H1 (cell line): Measurements from ENCODE around the gene SLC23A2. TPM values are rescaled to one million over a fixed set of nuclear protein-coding genes. Genes with fewer than 3 reads are reported as not detected.

Source experiments
- ASH2L ChIP-seq: fragments of 200-600, 300-600 bp; sonication (generic); IDR thresholded peaks from one replicate; pipeline ENCODE4 v1.7.1; 2017; ENCODE audit warnings: low read length
- CHD7 ChIP-seq: fragments of 300-600 bp; sonication (generic); IDR thresholded peaks from 2 replicates; pipeline ENCODE4 v1.7.1; 2012; ENCODE audit warnings: low read length, moderate library complexity, mild to moderate bottlenecking, inconsistent platforms; ENCODE audit not compliant: insufficient replicate concordance
- CTBP2 ChIP-seq: IDR thresholded peaks from 2 replicates; pipeline ENCODE4 v1.7.0; 2011; ENCODE audit warnings: borderline replicate concordance, mild to moderate bottlenecking, moderate library complexity, mixed read lengths, low read length; ENCODE audit not compliant: insufficient read depth, insufficient read length
- E2F6 ChIP-seq: IDR thresholded peaks from 2 replicates; pipeline ENCODE4 v1.6.1; 2012; ENCODE audit warnings: inconsistent platforms
- GTF2F1 ChIP-seq: IDR thresholded peaks from 2 replicates; pipeline ENCODE4 v1.6.1; 2012; ENCODE audit warnings: low read depth, low read length, improper control_type of control experiment, borderline replicate concordance
- POLR2A ChIP-seq, 2 experiments: IDR thresholded peaks; 1 replicate in 1 of 2; 2 replicates in 1 of 2; pipeline ENCODE4 v1.6.1; 2011; ENCODE audit warnings: low read depth in 2 of 2, low read length in 2 of 2, mild to moderate bottlenecking in 2 of 2; ENCODE audit errors: control extremely low read depth in 1 of 2
- POLR2AphosphoS5 ChIP-seq: IDR thresholded peaks from 2 replicates; pipeline ENCODE4 v1.6.1; 2011; ENCODE audit warnings: low read depth, low read length
- POU5F1 ChIP-seq: IDR thresholded peaks from 2 replicates; pipeline ENCODE4 v1.6.1; 2011; ENCODE audit warnings: low read depth, mild to moderate bottlenecking, low read length, moderate library complexity
- RBBP5 ChIP-seq: IDR thresholded peaks from 2 replicates; pipeline ENCODE4 v1.7.1; 2012; ENCODE audit warnings: low read depth, mild to moderate bottlenecking, inconsistent platforms, low read length, moderate library complexity, borderline replicate concordance
- RNF2 ChIP-seq: fragments of 200-900, 300-1000 bp; sonication (generic); IDR thresholded peaks from 2 replicates; pipeline ENCODE4 v1.7.1; 2016; ENCODE audit warnings: borderline replicate concordance, low read depth, mild to moderate bottlenecking, antibody characterized with exemption, low read length; ENCODE audit not compliant: poor library complexity, severe bottlenecking; ENCODE audit errors: missing control alignments
- SP4 ChIP-seq: IDR thresholded peaks from 2 replicates; pipeline ENCODE4 v1.6.1; 2012; ENCODE audit warnings: low read length, inconsistent platforms
- polyA plus RNA-seq, 7 experiments: library from polyadenylated mRNA; depleted of rRNA in 3 of 7; stranded (reverse) in 5 of 7; unstranded in 2 of 7; fragments of >200 nt in 5 of 7; fragments of 200-250 nt in 2 of 7; gene quantifications; 1 replicate in 5 of 7; 2 replicates in 1 of 7; 4 replicates in 1 of 7; pipeline versions ENCODE4 v1.2.1 to v1.2.3, GENCODE V29; 2011 to 2013; ENCODE audit warnings: missing spikeins in 2 of 7, mixed read lengths in 2 of 7
- total RNA-seq: library from RNA; stranded (reverse); fragmentation: NEBNext Ultra II Directional; extraction: Animal tissue kit (Norgen Biotek cat#: 25700); gene quantifications from 2 replicates; pipeline ENCODE4 v1.2.1, GENCODE V29; 2021

SLC23A2 gene
- total and polyA plus RNA-seq, 2 of the 8 experiments (the other 6 are each of a cell fraction or from before 2014, with no cell fraction given) = 17.0 to 18.6 TPM

- TF ChIP-seq CHD7 (no peak), ASH2L (no peak), POLR2AphosphoS5 (no peak), SP4 (no peak), POU5F1 (no peak), GTF2F1 (no peak), RBBP5 (no peak), CTBP2 (no peak), RNF2 (no peak), POLR2A (IDR thresholded peaks at IDR 0.05; ENCODE audit: control extremely low read depth in 1 of 2, low read depth in 2 of 2, low read length in 2 of 2) (no peak), E2F6 (no peak)
Measured at GRCh38 chr20:4920131-4920530, 81.2 kb downstream of the SLC23A2 start (continued).
